ENCODE results near the gene ADAMTS7. TPM values are rescaled to one million over a fixed set of nuclear protein-coding genes. Genes with fewer than 3 reads are reported as not detected.

ADAMTS7 gene
- total RNA-seq, 2 experiments from 2014 or later: 0.10 to 0.21 TPM

DNA sequence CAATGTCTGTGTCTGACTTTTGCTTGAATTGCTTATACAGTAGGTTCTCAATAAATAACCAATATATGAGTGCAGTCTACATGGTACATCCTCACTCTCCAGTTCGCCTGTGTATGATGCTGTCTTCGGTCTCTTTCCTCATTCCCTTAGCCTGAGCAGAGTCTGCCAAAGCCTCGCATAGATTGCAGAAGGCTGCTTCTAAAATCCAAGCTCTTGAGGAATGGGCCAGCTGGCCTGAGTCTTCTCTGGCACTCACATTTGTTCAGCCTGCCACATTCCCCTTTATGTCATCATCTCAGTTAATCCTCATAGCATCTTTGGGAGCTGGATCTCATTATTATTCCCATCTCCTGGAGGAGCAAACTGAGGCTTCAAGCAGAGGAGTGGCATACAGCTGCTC is 27.2 kb upstream of the ADAMTS7 start:
- peaks cover under 1% of the 10 kb centered on the region for H3K27me3 Mint-ChIP-seq
- H3K4me1 Mint-ChIP-seq: peaks cover 12% of the 10 kb centered on the region
- no peak overlapping the region for H3K27ac Mint-ChIP-seq

DNA sequence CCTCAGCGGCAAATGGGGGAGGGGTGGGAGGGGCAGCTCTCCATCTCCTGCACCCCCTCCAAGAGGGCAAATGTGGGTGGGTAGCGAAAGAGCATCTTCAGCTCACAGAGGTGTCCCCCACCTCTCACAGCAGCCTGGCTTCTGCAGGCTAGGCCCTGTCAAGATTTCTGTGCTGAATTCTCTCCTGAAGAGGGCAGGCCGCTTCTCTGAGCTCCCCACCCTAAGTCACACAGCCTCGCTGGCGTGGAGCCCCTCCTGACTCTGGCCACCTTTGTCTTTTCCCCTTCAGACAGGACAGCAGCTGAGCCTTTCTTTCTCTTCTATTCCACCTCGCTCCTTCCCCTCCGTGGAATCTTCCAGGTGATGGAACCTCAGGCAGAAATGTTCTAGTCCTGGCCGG is 26.3 kb upstream of the ADAMTS7 start:
- no peak for DNase-seq
- no peak overlapping the region for H3K27ac Mint-ChIP-seq
- no peaks in the 10 kb centered on the region for H3K9me3 Mint-ChIP-seq
- no peak overlapping the region for H3K4me3 Mint-ChIP-seq
- H3K4me1 Mint-ChIP-seq: peaks cover 11% of the 10 kb centered on the region
- H3K36me3 Mint-ChIP-seq: no peaks in the 10 kb centered on the region
- peaks cover 3% of the 10 kb centered on the region for H3K27me3 Mint-ChIP-seq

More for the DNA sequence above, 27.2 kb upstream of the ADAMTS7 start:
- Mint-ChIP-seq H3K9me3 (no peaks in the 10 kb centered on the region), H3K36me3 (no peaks in the 10 kb centered on the region), H3K4me3 (no peak overlapping the region)
- DNase-seq: no peak

DNA sequence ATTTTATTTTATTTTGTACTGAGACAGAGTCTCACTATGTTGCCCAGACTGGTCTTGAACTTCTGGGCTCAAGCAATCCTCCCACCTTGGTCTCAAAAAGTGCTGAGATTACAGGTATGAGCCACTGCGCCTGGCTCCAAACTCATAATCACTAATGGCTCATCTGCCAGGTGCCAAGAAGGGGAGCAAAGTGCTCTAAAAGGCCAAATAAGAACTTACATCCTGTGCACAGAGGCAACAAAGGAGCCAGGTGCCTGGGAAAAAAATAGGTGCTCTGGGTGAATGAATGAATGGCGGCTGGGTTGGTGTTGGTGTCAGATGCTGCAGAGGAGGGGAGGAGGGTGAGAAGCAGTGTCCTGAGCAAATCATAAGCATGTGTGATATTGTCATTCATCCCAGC is 25.9 kb upstream of the ADAMTS7 start:
- Mint-ChIP-seq H3K27me3 (peaks cover 4% of the 10 kb centered on the region), H3K36me3 (no peaks in the 10 kb centered on the region), H3K27ac (no peak overlapping the region), H3K4me1 (peaks cover 9% of the 10 kb centered on the region), H3K4me3 (no peak overlapping the region), H3K9me3 (no peaks in the 10 kb centered on the region)
- no peak for DNase-seq

- no peak overlapping the region for H3K4me3 Mint-ChIP-seq
- no peaks in the 10 kb centered on the region for H3K9me3 Mint-ChIP-seq
- no peak for DNase-seq
- no peak overlapping the region for H3K27ac Mint-ChIP-seq
- peaks cover 6% of the 10 kb centered on the region for H3K4me1 Mint-ChIP-seq
- H3K36me3 Mint-ChIP-seq: no peaks in the 10 kb centered on the region
- peaks cover 9% of the 10 kb centered on the region for H3K27me3 Mint-ChIP-seq
Observed at GRCh38 chr15:78836333-78836732, 25.1 kb upstream of the ADAMTS7 start.

- Mint-ChIP-seq H3K4me1 (peaks cover 6% of the 10 kb centered on the region), H3K9me3 (no peaks in the 10 kb centered on the region), H3K36me3 (no peaks in the 10 kb centered on the region), H3K4me3 (peak overlapping the region; percentile 38), H3K27ac (no peak overlapping the region), H3K27me3 (peaks cover 9% of the 10 kb centered on the region)
- no peak for DNase-seq
Observed at GRCh38 chr15:78831229-78832207, 20.3 kb upstream of the ADAMTS7 start.

DNA sequence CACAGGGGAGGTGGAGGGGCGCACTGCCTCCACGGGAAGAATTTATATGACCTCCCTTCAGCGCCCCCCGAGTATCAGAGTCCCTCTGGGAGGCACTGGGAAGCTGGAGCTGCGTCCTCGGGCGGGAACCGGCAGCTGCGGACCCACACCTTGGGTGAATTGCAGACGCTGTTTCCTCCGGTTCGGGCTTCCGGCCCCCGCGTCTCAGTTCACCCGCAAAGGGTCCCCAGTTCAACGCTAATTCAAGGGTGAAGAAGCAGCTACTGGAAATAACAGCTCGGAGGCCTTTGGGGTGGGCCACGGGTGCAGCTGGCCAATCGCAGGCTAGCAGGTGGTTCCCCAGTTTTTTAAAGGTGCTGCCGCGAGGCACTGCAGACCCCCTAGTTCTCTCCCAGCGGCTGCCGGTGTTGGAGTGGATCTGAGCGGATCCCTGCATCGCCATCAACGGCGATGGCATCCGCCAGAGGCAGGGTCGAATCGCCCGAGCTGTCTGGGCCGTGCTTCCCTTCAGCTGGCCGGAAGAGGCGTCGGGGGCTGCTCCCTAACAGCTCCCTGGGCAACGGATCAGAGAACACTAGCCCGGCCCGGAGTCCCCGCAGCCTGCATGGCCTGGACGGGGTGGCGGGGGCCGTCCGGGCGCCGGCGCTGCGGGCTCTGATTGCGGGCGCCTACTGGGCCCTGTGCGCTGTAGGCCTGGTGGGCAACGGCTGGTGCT is 19.4 kb upstream of the ADAMTS7 start:
- no peaks in the 10 kb centered on the region for H3K9me3 Mint-ChIP-seq
- H3K4me3 Mint-ChIP-seq: peak overlapping the region; percentile 73
- no peaks in the 10 kb centered on the region for H3K36me3 Mint-ChIP-seq
- peaks cover 6% of the 10 kb centered on the region for H3K4me1 Mint-ChIP-seq
- H3K27ac Mint-ChIP-seq: no peak overlapping the region
- DNase-seq: peak; percentile 27
- peaks cover 9% of the 10 kb centered on the region for H3K27me3 Mint-ChIP-seq

DNA sequence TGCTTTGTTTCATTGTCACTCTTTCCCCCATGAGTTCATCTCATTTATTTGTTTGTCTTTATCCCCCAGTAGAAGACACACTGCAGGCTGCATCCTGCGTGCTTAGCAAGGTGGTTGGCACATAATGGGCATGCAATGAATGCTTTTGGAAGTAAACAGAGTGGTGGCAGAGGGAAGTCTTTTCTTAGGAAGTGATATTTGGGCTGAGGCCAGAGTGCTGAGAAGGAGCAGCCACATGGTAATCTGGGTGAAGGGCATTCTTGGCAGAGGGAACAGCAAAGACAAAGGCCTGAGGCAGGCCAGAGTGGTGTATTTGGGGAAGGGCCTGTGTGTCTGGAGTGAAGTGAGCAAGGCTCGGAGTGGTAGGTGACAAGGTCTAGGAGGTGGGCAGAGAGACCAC is 17.7 kb upstream of the ADAMTS7 start:
- DNase-seq: no peak
- peaks cover 6% of the 10 kb centered on the region for H3K4me1 Mint-ChIP-seq
- H3K9me3 Mint-ChIP-seq: no peaks in the 10 kb centered on the region
- H3K27me3 Mint-ChIP-seq: peaks cover 9% of the 10 kb centered on the region
- no peak overlapping the region for H3K4me3 Mint-ChIP-seq
- H3K36me3 Mint-ChIP-seq: no peaks in the 10 kb centered on the region
- no peak overlapping the region for H3K27ac Mint-ChIP-seq

GRCh38 chr15:78822514-78822913 is 11.2 kb upstream of the ADAMTS7 start:
- Mint-ChIP-seq H3K4me1 (no peaks in the 10 kb centered on the region), H3K4me3 (no peak overlapping the region), H3K9me3 (no peaks in the 10 kb centered on the region), H3K27me3 (peaks cover 9% of the 10 kb centered on the region), H3K36me3 (no peaks in the 10 kb centered on the region), H3K27ac (no peak overlapping the region)
- DNase-seq: no peak

DNA sequence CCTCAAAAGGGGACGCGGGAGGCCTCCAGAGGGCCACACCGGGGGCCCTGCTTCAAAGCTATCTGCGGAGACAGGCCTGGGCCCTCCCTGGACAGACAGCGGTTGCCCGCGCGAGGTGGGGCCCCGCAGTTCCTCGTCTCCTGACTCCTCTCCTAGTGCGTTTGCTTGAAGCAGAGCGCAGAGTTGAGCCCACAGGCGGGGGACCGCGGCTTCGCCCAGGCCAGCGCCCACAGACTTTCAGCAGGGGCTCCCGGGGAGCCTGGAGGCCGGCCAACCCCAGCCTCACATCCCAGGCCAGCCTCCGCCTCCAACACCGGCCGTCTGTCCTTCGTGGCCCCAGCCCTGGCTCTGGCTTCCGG is 540 bp upstream of the ADAMTS7 start:
- Mint-ChIP-seq H3K27me3 (peaks cover 56% of the 10 kb centered on the region), H3K4me3 (peak overlapping the region; percentile 67), H3K27ac (no peak overlapping the region), H3K9me3 (peaks cover 4% of the 10 kb centered on the region), H3K4me1 (peaks cover 3% of the 10 kb centered on the region), H3K36me3 (peaks cover 4% of the 10 kb centered on the region)
- DNase-seq: no peak

- Mint-ChIP-seq H3K27me3 (peaks cover 56% of the 10 kb centered on the region), H3K36me3 (peaks cover 4% of the 10 kb centered on the region), H3K27ac (no peak overlapping the region), H3K9me3 (peaks cover 4% of the 10 kb centered on the region), H3K4me3 (peak overlapping the region; percentile 70), H3K4me1 (peaks cover 3% of the 10 kb centered on the region)
- DNase-seq: peak; percentile 14
Observed at GRCh38 chr15:78810362-78811123, 721 bp downstream of the ADAMTS7 start.

DNA sequence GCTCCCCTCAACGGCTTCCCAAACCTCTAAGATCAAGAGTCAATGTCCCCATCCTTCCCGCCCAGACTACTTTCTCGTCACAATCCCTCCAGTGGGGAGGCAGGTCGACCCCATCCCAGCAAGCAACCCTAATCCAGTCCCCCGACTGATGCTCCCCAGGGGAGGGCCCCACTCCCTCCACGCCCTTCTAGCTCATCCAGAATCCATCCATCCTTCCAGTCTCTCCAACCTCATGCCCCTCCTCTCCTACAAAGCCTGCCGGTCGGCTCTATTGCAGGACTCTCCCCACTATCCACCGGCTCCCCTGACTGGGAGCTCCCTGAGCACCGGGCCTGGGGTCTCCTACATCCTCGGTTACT is 1.3 kb downstream of the ADAMTS7 start:
- peak overlapping the region; percentile 51 for H3K4me3 Mint-ChIP-seq
- no peak overlapping the region for H3K27ac Mint-ChIP-seq
- peaks cover 51% of the 10 kb centered on the region for H3K27me3 Mint-ChIP-seq
- peaks cover 4% of the 10 kb centered on the region for H3K9me3 Mint-ChIP-seq
- no peak for DNase-seq
- peaks cover 3% of the 10 kb centered on the region for H3K4me1 Mint-ChIP-seq
- peaks cover 4% of the 10 kb centered on the region for H3K36me3 Mint-ChIP-seq

DNA sequence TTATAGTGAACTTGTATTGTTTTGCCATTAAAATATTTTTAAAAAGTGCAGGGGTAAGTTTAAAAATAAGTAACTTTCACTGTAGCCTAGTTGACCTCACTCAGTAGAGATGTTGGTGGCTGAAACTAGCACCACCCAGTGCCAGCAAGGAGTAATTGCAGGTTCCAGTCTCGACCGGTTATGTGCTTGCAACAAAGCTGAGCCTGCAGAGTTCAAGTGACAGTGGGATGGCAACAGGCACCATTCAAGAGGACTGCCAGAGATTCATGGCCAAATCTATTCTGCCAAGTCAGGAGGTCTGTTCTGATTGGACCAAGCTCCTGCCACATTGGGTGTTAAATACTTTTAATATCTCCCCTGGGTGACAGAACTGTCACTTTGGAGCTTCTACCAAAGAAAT is 2.7 kb downstream of the ADAMTS7 start:
- peaks cover 3% of the 10 kb centered on the region for H3K4me1 Mint-ChIP-seq

GRCh38 chr15:78807359-78807758 is 3.9 kb downstream of the ADAMTS7 start:
- Mint-ChIP-seq H3K9me3 (peaks cover 4% of the 10 kb centered on the region), H3K4me3 (no peak overlapping the region), H3K36me3 (peaks cover 4% of the 10 kb centered on the region), H3K27me3 (peaks cover 28% of the 10 kb centered on the region), H3K27ac (no peak overlapping the region), H3K4me1 (peaks cover 3% of the 10 kb centered on the region)
- DNase-seq: no peak

More for the DNA sequence above, 2.7 kb downstream of the ADAMTS7 start:
- Mint-ChIP-seq H3K27ac (no peak overlapping the region), H3K36me3 (peaks cover 4% of the 10 kb centered on the region), H3K4me3 (no peak overlapping the region), H3K9me3 (peaks cover 4% of the 10 kb centered on the region), H3K27me3 (peaks cover 38% of the 10 kb centered on the region)
- peak; percentile 23 for DNase-seq

- H3K27me3 Mint-ChIP-seq: peaks cover 13% of the 10 kb centered on the region
- peaks cover 4% of the 10 kb centered on the region for H3K9me3 Mint-ChIP-seq
- no peak for DNase-seq
- H3K27ac Mint-ChIP-seq: no peak overlapping the region
- no peaks in the 10 kb centered on the region for H3K4me1 Mint-ChIP-seq
- H3K36me3 Mint-ChIP-seq: no peaks in the 10 kb centered on the region
- H3K4me3 Mint-ChIP-seq: no peak overlapping the region
Observed at GRCh38 chr15:78804391-78804792, 6.9 kb downstream of the ADAMTS7 start.

DNA sequence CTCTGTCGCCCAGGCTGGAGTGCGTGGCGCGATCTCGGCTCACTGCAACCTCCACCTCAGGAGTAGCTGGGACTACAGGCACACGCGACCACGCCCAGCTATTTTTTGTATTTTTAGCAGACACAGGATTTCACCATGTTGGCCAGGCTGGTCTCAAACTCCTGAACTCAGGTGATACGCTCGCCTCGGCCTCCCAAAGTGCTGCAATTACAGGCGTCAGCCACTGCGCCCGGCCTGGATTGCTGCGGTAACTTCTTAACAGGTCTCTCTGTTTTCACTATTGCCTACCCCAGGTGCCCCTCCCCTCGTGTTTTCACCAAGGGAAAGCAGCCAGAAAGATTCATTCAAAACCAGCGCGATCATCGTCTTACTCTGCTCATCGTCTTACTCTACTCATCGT is 10.5 kb downstream of the ADAMTS7 start:
- Mint-ChIP-seq H3K4me1 (no peaks in the 10 kb centered on the region), H3K27me3 (peaks cover 3% of the 10 kb centered on the region), H3K9me3 (no peaks in the 10 kb centered on the region), H3K27ac (no peak overlapping the region), H3K4me3 (no peak overlapping the region), H3K36me3 (no peaks in the 10 kb centered on the region)
- no peak for DNase-seq

Data from activated naive CD8-positive, alpha-beta T cell treated with anti-CD3 and anti-CD28 coated beads for 36 hours (primary cell).